NCI-H524 (cell line): Measurements from ENCODE around the gene MAPK1.
"Not testable (repeated sequence)": the region's sequence is repeated elsewhere in the genome, so short reads cannot be mapped to it uniquely, and the experiment has no call there.

Experiments
- DNase-seq, 2 experiments: peaks; one replicate each; lab custom pipeline; 2025; lab: John Stamatoyannopoulos, UW

MAPK1 gene

DNA sequence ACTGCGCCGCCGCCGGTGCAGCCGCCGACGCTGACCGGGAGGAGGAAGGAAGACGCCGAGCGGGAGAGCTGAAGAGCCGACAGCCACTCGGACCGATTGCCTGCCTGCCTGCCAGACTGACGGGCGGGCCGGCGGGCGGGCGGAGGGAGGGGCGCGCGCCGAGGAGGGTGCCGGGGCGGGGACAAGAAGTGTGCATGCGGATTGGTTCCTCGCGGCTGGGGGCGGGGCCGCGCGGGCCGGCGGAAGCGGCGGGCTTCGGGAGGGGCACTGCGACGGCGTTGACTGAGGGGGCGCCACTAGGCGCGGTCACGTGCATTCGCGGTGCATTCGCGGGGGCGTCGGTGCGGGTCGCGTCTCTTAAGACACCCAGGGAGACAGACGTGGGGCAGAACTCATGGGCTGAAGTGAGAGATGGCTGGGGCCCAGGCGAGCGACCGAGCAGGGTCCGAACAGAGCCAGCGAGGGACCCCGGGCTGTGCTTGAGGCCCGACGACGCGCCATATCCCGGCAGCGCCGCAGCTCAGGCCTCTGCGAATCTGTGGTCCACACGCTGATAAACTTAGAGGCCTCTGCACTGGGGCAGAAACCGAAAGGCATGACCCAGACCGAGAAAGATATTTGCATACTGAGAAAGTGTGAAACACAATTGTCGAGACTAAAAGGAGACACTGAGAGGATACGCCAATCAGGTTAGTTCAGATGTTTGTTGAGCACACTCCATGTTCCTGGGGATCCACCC lies at the start of gene MAPK1:
TSS of gene MAPK1 (minus strand) at position 118 of the 739 bp plus-strand sequence. CDS start 205 bp downstream, outside the sequence.
- DNase-seq: peak; percentile 79 to 88

GRCh38 chr22:21916309-21916918 lies 49.0 kb upstream of the MAPK1 start:
- no peak for DNase-seq

GRCh38 chr22:21915624-21916308 lies 48.3 kb upstream of the MAPK1 start:
- no peak for DNase-seq

DNA sequence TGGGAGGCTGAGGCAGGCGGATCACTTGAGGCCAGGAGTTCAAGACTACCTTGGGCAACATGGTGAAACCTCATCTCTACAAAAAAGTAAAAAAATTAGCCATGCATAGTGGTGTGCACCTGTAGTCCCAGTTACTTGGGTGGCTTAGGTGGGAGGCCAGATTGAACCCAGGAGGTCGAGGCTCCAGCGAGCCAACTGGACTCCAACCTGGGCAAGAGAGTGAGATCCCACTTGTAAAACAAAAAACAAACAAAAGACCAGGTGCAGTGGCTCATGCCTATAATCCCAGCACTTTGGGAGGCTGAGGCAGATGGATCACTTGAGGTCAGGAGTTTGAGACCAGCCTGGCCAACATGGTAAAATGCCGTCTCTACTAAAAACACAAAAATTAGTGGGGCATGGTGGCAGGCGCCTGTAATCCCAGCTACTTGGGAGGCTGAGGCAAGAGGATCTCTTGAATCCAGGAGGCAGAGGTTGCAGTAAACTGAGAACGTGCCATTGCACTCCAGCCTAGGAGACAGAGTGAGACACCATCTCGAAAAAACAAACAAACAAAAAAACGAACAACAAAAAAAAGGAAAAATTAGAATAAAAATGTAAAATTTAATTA lies 46.7 kb upstream of the MAPK1 start:
- DNase-seq: not testable (repeated sequence)

DNA sequence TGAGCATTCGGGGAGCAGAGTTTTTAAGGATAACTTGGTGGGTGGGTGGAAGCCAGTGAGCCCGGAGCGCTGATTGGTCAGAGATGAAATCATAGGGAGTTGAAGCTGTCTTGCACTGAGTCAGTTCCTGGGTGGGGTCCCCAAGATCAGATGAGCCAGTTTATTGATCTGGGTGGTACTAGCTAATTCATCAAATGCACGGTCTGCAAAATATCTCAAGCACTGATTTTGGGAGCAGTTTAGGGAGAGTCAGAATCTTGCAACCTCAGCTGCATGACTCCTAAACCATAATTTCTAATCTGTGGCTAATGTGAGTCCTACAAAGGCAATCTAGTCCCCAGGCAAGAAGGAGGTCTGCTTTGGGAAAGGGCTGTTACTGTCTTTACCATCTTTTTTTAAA lies 42.9 kb upstream of the MAPK1 start:
- not testable (repeated sequence) for DNase-seq

- no peak for DNase-seq
Measured at GRCh38 chr22:21909871-21910270, 42.4 kb upstream of the MAPK1 start.

DNA sequence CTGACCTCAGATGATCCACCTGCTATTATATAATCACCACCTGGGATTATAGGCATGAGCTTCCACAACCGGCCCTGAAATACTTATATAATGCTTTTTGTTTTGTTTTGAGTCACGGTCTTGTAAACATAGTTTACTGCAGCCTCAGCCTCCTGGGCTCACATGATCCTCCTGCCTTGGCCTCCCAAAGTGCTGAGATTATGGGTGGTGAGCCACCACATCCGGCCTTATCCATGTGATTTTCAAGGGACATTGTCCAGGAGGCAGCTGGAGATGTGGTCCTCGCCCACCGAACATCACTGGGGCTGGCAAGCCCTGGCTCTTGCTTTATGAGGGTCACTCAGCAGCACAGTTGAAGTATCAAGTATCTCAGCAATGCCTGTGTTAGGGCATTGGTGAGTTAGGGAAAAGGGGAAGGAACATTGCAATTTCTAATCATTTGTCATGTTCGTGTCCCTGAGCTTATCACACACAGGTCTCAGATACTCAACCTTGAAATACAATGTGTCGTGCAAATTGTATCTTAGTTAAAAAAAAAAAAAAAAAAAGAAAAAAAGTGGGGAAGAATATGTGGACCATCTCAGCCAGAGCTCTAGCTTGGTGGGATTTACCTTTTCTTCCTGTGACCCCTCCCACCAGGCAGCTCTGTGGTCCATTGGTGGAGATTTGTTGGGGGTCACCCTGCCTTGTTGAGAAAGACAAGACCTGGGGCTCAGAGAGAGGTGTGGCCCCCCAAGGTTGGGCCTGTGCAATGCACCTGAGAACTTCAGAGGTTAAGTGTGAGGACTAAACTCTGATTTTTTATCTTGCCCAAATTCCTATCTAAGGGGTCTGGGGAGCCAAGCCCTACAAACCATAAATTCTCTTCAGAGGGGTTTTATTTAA lies 40.4 kb upstream of the MAPK1 start:
- no peak for DNase-seq

- DNase-seq: not testable (repeated sequence)
Measured at GRCh38 chr22:21905234-21905633, 37.8 kb upstream of the MAPK1 start.

DNA sequence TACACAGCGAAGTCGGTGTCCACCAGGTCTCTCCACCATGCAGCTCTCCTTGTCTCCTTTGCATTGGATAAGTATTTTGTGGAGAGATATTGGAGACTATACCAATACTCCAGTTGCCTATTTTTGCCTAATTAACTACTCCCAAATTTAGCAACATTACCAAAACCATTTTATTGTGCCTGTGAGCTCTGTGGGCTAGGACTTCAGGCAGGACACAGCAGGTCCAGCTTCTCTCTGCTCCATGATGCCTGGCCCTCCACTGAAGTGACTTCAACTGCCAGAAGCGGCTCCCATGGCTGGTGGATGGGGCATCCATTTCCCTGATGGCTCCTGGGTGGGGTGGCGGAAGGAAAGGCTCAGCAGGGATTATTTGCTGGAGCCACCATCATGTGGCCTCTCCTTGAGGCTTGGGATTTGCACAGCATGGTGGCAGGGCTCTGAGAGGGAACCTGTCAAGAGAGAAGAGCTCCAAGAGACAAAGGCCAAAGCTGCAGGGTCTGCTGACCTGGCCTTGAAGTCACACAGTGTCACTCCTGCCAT lies 36.9 kb upstream of the MAPK1 start:
- DNase-seq: no peak

- no peak for DNase-seq
Measured at GRCh38 chr22:21903283-21903682, 35.8 kb upstream of the MAPK1 start.

DNA sequence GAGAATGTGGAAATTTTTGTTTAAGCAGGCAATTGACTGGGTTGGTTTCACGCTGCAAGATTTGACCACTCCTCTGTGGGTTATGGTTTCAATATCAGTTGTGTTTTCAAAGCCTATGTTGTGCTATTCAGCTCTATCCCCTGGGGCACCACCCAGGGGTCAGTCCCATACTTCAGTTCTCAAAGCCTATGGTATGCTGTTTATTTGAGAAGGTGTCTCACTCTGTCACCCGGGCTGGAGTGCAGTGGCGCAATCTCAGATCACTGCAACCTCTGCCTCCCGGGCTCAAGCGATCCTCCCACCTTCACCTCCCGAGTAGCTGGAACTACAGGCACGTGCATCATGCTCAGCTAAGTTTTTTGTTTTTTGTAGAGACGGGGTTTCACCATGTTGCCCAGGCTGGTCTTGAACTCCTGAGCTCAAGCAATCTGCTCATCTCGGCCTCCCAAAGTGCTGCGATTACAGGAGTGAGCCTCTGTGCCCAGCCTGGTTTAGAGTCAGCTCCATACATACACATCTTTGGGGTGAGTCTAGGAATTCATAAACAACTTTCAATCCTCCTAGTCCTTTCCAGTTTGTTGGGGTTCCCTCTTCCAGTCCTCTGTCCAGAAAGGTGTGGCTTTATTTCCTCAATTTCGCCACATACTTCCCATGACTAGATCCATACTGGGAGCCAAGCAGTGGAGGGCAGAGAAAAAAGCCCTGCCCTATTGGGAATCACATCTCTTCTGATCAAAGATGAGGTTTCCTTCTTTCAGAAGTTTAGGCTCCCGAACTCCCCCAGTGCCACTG lies 35.0 kb upstream of the MAPK1 start:
- DNase-seq: no peak

DNA sequence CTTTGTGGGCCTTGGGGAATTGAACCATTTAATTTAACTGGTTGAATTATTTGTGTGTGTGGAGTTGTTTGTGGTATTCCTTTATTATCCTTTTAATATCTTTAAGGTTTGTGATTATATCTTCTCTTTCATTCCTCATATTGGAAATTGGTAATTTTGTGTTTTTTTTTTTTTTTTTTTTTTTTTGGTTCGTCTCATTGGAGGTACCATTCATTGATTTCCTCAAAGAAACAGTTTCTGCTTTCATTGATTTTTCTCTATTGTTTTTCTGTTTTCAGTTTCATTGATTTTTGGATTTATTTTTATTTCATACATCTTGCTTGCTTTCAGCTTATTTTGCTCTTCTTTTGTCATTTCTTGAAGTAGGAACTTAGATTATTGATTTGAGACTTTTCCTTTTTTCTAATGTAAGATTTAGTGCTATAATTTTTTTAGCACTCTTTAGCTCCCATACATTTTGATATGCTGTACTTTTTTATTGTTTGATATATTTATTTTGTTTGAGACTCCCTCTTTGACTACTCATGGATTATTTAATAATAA lies 31.0 kb upstream of the MAPK1 start:
- DNase-seq: no peak

DNA sequence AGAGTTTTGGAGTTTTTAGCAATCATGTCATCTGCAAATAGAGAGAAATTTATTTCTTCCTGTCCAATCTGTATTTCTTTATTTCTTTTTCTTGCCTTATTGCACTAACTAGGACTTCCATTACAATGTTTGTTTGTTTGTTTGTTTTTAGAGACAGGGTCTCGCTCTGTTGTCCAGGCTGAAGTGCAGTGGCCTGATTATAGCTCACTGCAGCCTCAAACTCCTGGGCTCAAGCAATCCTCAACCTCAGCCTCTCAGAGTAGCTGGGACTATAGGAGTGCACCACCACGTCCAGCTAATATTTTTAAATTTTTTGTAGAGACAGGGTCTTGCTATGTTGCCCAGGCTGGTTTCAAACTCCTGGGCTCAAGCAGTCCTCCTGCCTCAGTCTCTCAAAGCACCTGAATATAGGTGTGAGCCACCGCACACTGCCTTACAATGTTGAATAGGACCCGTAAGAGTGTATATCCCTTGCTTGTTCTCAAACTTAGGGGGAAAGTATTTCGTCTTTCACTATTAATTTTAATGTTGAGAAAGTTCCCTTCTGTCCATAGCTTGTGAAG lies 29.6 kb upstream of the MAPK1 start:
- no peak for DNase-seq

GRCh38 chr22:21896275-21896674 lies 28.8 kb upstream of the MAPK1 start:
- DNase-seq: not testable (repeated sequence)

DNA sequence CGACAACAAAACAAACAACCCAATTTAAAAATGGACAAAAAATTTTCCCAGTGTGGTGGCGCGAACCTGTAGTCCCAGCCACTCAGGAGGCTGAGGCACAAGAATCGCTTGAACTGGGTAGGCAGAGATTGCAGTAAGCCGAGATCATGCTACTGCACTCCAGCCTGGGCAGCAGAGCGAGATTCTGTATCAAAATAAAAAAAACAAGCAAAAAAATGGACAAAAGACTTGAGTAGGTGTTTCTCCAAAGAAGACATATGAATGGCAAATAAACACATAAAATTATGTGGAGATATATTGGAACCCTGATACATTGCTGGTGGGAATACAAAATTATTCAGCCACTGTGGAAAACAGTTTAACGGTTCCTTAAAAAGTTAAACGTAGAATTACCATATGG lies 27.4 kb upstream of the MAPK1 start:
- no peak for DNase-seq

DNA sequence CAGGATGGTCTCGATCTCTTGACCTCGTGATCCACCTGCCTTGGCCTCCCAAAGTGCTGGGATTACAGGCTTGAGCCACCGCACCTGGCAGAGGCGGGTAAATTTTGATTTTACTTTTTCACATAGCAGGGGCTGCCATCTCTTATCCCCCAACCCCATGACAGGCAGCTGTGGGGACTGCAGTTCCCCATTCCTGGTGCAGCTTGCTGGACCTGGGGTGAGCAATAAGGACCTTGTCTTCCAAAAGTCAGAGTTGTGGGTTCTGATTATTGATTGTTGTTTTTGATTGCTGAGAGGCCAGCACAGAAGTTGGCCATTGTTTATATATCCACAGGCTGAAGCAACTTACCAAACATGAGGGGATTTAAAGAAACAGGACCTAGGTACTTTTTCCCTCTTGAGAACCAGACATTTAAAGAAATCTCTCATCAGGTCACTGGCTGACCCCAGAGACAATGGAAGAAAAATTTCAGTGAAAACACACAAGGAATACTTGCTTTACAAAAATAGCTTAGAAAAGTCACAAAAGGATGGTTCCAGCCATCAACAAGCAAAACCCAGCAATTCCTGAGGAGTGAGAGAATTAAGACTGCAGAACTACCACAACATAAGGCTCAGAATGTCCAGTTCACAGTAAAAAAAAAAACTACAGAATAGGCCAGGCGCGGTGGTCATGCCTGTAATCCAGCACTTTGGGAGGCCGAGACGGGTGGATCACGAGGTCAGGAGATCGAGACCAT lies 22.0 kb upstream of the MAPK1 start:
- DNase-seq: no peak

DNA sequence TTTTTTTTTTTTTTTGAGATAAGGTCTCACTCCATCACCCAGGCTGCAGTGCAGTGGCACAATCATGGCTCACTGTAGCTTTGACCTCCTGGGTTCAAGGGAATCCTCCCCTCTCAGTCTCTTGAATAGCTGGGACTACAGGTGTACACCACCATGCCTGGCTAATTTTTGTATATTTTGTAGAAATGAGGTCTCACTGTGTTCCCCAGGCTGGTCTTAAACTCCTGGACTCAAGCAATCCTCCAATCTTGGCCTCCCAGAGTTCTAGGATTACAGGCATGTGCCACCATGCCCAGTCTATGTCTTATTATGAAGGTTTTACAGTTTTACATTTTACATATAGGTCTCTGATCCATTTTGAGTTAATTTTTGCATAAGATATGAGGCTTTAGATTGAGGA lies 20.4 kb upstream of the MAPK1 start:
- DNase-seq: no peak

- not testable (repeated sequence) for DNase-seq
Measured at GRCh38 chr22:21883930-21884329, 16.5 kb upstream of the MAPK1 start.

DNA sequence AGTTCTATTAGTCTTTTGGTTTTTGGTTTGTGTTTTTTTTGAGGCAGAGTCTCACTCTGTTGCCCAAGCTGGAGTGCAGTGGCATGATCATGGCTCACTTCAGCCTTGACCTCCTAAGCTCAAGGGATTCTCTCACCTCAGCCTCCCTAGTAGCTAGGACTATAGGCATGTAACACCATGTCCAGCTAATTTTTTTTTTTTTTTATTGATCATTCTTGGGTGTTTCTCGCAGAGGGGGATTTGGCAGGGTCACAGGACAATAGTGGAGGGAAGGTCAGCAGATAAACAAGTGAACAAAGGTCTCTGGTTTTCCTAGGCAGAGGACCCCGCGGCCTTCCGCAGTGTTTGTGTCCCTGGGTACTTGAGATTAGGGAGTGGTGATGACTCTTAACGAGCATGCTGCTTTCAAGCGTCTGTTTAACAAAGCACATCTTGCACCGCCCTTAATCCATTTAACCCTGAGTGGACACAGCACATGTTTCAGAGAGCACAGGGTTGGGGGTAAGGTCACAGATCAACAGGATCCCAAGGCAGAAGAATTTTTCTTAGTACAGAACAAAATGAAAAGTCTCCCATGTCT lies 15.4 kb upstream of the MAPK1 start:
- DNase-seq: not testable (repeated sequence)
